H1 (cell line): ENCODE results near the gene KCNH5. TPM values are rescaled to one million over a fixed set of nuclear protein-coding genes. Genes with fewer than 3 reads are reported as not detected.

Experiments
- CTCF ChIA-PET: fragments of 300-600 bp; sonication (Branson Sonifier 250); formaldehyde crosslinking; loops from one replicate; lab custom pipeline; 2021; ENCODE audit not compliant: partially characterized antibody; lab: Charles Lee
- POLR2A ChIA-PET: fragments of 300-600 bp; sonication (Branson Sonifier 250); formaldehyde crosslinking; loops from one replicate; lab custom pipeline; 2021; ENCODE audit warnings: inconsistent platforms; ENCODE audit not compliant: partially characterized antibody; lab: Charles Lee
- DNase-seq, 2 experiments: peaks; one replicate each; pipeline versions ENCODE4 v3.0.0 to v3.0.0-alpha.2; 2010 to 2022; ENCODE audit warnings: low spot score in 2 of 2, low read depth in 1 of 2, mixed read lengths in 1 of 2
- FAIRE-seq: peaks from 2 replicates; lab custom pipeline; 2011; peaks lifted over from hg19 to GRCh38; lab: Jason Lieb, UNC
- H2AFZ ChIP-seq: 2 replicates; pipeline ENCODE4 v1.8.1; 2012; ENCODE audit warnings: low read length, inconsistent platforms
- H2AK5ac ChIP-seq: 2 replicates; pipeline ENCODE4 v1.6.1; 2013; ENCODE audit warnings: low read depth, low read length
- H2BK120ac ChIP-seq: replicated peaks from 2 replicates; pipeline ENCODE3; 2013; ENCODE audit warnings: low read depth, low read length, inconsistent platforms
- H2BK12ac ChIP-seq: 2 replicates; pipeline ENCODE4 v1.6.1; 2013; ENCODE audit warnings: low read depth, low read length
- H2BK15ac ChIP-seq: 2 replicates; pipeline ENCODE4 v1.6.1; 2013; ENCODE audit warnings: low read length
- H2BK20ac ChIP-seq: 2 replicates; pipeline ENCODE4 v1.6.1; 2013; ENCODE audit warnings: low read length
- H2BK5ac ChIP-seq: 2 replicates; pipeline ENCODE4 v1.6.1; 2013; ENCODE audit warnings: low read depth, low read length
- H3K14ac ChIP-seq: 2 replicates; pipeline ENCODE4 v1.6.1; 2013; ENCODE audit warnings: inconsistent platforms; ENCODE audit not compliant: insufficient read length
- H3K18ac ChIP-seq: 2 replicates; pipeline ENCODE4 v1.6.1; 2013; ENCODE audit warnings: low read length; ENCODE audit errors: extremely low read depth
- H3K23ac ChIP-seq: 2 replicates; pipeline ENCODE4 v1.6.1; 2013; ENCODE audit warnings: inconsistent platforms; ENCODE audit not compliant: insufficient read length
- H3K23me2 ChIP-seq: 2 replicates; pipeline ENCODE4 v1.6.1; 2013; ENCODE audit warnings: low read depth, low read length
- H3K27ac ChIP-seq: 2 replicates; pipeline ENCODE4 v1.6.1; 2011; ENCODE audit warnings: low read depth, low read length, inconsistent platforms
- H3K27me3 ChIP-seq, 4 experiments: replicated peaks in 1 of 4; 1 replicate in 1 of 4; 2 replicates in 3 of 4; pipeline versions ENCODE4 v1.6.1 to v1.8.1; 2011 to 2013; ENCODE audit warnings: low read length in 3 of 4, mild to moderate bottlenecking in 3 of 4, inconsistent platforms in 2 of 4, mixed read lengths in 2 of 4, moderate library complexity in 1 of 4; ENCODE audit not compliant: control insufficient read depth in 3 of 4, insufficient read depth in 3 of 4; ENCODE audit errors: extremely low read depth in 1 of 4
- H3K36me3 ChIP-seq, 4 experiments: 2 replicates each; pipeline versions ENCODE4 v1.6.1 to v1.8.1; 2011 to 2013; ENCODE audit warnings: mild to moderate bottlenecking in 4 of 4, low read length in 3 of 4, moderate library complexity in 2 of 4, control low read depth in 1 of 4, inconsistent platforms in 1 of 4; ENCODE audit not compliant: insufficient read depth in 4 of 4, control insufficient read depth in 2 of 4
- H3K4ac ChIP-seq: replicated peaks from 2 replicates; pipeline ENCODE3; 2013; ENCODE audit warnings: low read length, low read depth, mixed read lengths, inconsistent platforms; ENCODE audit not compliant: insufficient read length
- H3K4me1 ChIP-seq, 4 experiments: replicated peaks in 1 of 4; 1 replicate in 1 of 4; 2 replicates in 3 of 4; pipeline versions ENCODE4 v1.6.1 to v1.8.1; 2011 to 2013; ENCODE audit warnings: low read length in 3 of 4, inconsistent platforms in 2 of 4, mixed read lengths in 1 of 4; ENCODE audit not compliant: insufficient read depth in 4 of 4, control insufficient read depth in 3 of 4
- H3K4me2 ChIP-seq, 2 experiments: 2 replicates each; pipeline versions ENCODE4 v1.6.1 to v1.8.1; 2011 to 2013; ENCODE audit warnings: low read depth in 2 of 2, low read length in 2 of 2, control low read depth in 1 of 2, inconsistent platforms in 1 of 2, mild to moderate bottlenecking in 1 of 2; ENCODE audit not compliant: insufficient read depth in 1 of 2
- H3K4me3 ChIP-seq, 4 experiments: fragments of 200-600, 300-600 bp in 1 of 4; sonication (generic), shearing (Covaris generic), sonication (Bioruptor Twin) in 1 of 4; 2 replicates each; pipeline versions ENCODE4 v1.5.1 to v1.8.1; 2011 to 2016; ENCODE audit warnings: low read length in 4 of 4, low read depth in 3 of 4, control low read depth in 2 of 4, inconsistent platforms in 2 of 4, mild to moderate bottlenecking in 2 of 4, mixed read lengths in 1 of 4, moderate library complexity in 1 of 4; ENCODE audit not compliant: insufficient read depth in 2 of 4; ENCODE audit errors: extremely low read depth in 1 of 4
- H3K56ac ChIP-seq: replicated peaks from 2 replicates; pipeline ENCODE3; 2013; ENCODE audit warnings: low read depth, mild to moderate bottlenecking, mixed read lengths, low read length, inconsistent platforms; ENCODE audit not compliant: insufficient read length
- H3K79me1 ChIP-seq: 2 replicates; pipeline ENCODE4 v1.6.1; 2013; ENCODE audit warnings: low read depth, low read length, control low read depth
- H3K79me2 ChIP-seq, 2 experiments: 2 replicates each; pipeline versions ENCODE4 v1.6.1 to v1.8.1; 2012 to 2013; ENCODE audit warnings: low read length in 2 of 2, mild to moderate bottlenecking in 2 of 2, inconsistent platforms in 1 of 2; ENCODE audit not compliant: insufficient read depth in 2 of 2, control insufficient read depth in 1 of 2
- H3K9ac ChIP-seq, 4 experiments: replicated peaks in 1 of 4; 1 replicate in 1 of 4; 2 replicates in 3 of 4; pipeline versions ENCODE4 v1.6.1 to v1.8.1; 2011 to 2013; ENCODE audit warnings: low read depth in 3 of 4, low read length in 3 of 4, control low read depth in 2 of 4, mild to moderate bottlenecking in 2 of 4, moderate library complexity in 2 of 4, inconsistent platforms in 1 of 4; ENCODE audit errors: extremely low read depth in 1 of 4
- H3K9me3 ChIP-seq, 2 experiments: 2 replicates each; pipeline versions ENCODE4 v1.6.1 to v1.8.1; 2012 to 2013; ENCODE audit warnings: mild to moderate bottlenecking in 2 of 2, moderate library complexity in 2 of 2, control low read depth in 1 of 2, inconsistent platforms in 1 of 2, low read depth in 1 of 2, low read length in 1 of 2, mixed read lengths in 1 of 2; ENCODE audit not compliant: insufficient read depth in 2 of 2
- H4K20me1 ChIP-seq, 2 experiments: replicated peaks in 1 of 2; 2 replicates each; pipeline versions ENCODE3 to v1.8.1; 2011 to 2013; ENCODE audit warnings: inconsistent platforms in 2 of 2, low read length in 2 of 2, mild to moderate bottlenecking in 1 of 2; ENCODE audit not compliant: insufficient read depth in 2 of 2, control insufficient read depth in 1 of 2
- H4K5ac ChIP-seq: 2 replicates; pipeline ENCODE4 v1.6.1; 2013; ENCODE audit warnings: low read length, low read depth, mixed read lengths, inconsistent platforms; ENCODE audit not compliant: insufficient read length
- H4K8ac ChIP-seq: 2 replicates; pipeline ENCODE4 v1.8.0; 2013; ENCODE audit warnings: mild to moderate bottlenecking, moderate library complexity, low read length, inconsistent platforms; ENCODE audit not compliant: insufficient read depth; ENCODE audit errors: extremely low read depth
- H4K91ac ChIP-seq: replicated peaks from 2 replicates; pipeline ENCODE3; 2013; ENCODE audit warnings: low read length, mixed read lengths, inconsistent platforms; ENCODE audit not compliant: insufficient read length
- CEBPB ChIP-seq: IDR thresholded peaks from 2 replicates; pipeline ENCODE4 v1.6.1; 2012; ENCODE audit warnings: low read depth, low read length
- KDM4A ChIP-seq: IDR thresholded peaks from one replicate; pipeline ENCODE4 v1.7.1; 2012; ENCODE audit warnings: low read depth, mild to moderate bottlenecking, moderate library complexity, low read length, inconsistent platforms; ENCODE audit not compliant: severe bottlenecking
- POLR2A ChIP-seq, 2 experiments: IDR thresholded peaks; 1 replicate in 1 of 2; 2 replicates in 1 of 2; pipeline ENCODE4 v1.6.1; 2011; ENCODE audit warnings: low read depth in 2 of 2, low read length in 2 of 2, mild to moderate bottlenecking in 2 of 2; ENCODE audit errors: control extremely low read depth in 1 of 2
- SP4 ChIP-seq: IDR thresholded peaks from 2 replicates; pipeline ENCODE4 v1.6.1; 2012; ENCODE audit warnings: low read length, inconsistent platforms
- WGBS, 2 experiments: shearing (Covaris generic) in 1 of 2; methylation state at CpG; one replicate each; pipeline versions ENCODE4 v1.1.6 to v1.1.7; 2013 to 2015; ENCODE audit warnings: low lambda C conversion rate in 2 of 2, mixed read lengths in 2 of 2, inconsistent platforms in 1 of 2, low coverage in 1 of 2, missing lambda C conversion rate in 1 of 2; ENCODE audit not compliant: insufficient replicate concordance in 2 of 2, insufficient coverage in 1 of 2, insufficient read length in 1 of 2; ENCODE audit errors: extremely low coverage in 1 of 2, missing lambda C conversion rate in 1 of 2; 5-methylcytosine and 5-hydroxymethylcytosine counted together
- polyA plus RNA-seq, 7 experiments: library from polyadenylated mRNA; depleted of rRNA in 3 of 7; stranded (reverse) in 5 of 7; unstranded in 2 of 7; fragments of >200 nt in 5 of 7; fragments of 200-250 nt in 2 of 7; gene quantifications; 1 replicate in 5 of 7; 2 replicates in 1 of 7; 4 replicates in 1 of 7; pipeline versions ENCODE4 v1.2.1 to v1.2.3, GENCODE V29; 2011 to 2013; ENCODE audit warnings: missing spikeins in 2 of 7, mixed read lengths in 2 of 7
- total RNA-seq: library from RNA; stranded (reverse); fragmentation: NEBNext Ultra II Directional; extraction: Animal tissue kit (Norgen Biotek cat#: 25700); gene quantifications from 2 replicates; pipeline ENCODE4 v1.2.1, GENCODE V29; 2021
- TF ChIP-seq, protein P1 (sequence below): IDR thresholded peaks from 2 replicates; pipeline ENCODE4 v1.6.1; 2011; ENCODE audit warnings: low read depth, mild to moderate bottlenecking, low read length; ENCODE audit not compliant: insufficient read depth

KCNH5 gene
- total and polyA plus RNA-seq, 2 of the 8 experiments (the other 6 are each of a cell fraction or from before 2014, with no cell fraction given): 0.24 to 0.50 TPM

DNA sequence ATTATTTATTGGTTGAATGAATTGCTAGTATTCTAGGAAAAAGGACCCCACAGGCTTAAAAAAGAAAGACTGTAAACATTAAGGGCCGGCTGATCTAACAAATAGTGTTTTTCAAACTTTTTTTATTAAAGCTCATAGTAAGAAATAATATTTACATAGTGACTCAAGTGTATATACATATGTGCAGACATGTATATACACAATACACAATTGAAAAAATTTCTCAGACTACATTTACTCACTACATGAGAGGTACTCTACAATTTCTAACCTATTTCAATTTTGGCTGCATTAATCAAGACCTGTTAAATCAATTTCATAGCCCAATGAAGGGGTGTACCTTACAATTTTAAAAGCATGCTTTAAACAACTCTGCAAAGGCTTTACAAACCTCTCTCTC, 17.5 kb downstream of the KCNH5 start:
- no peak overlapping the region for H3K18ac ChIP-seq
- no peak overlapping the region for H3K4me2 ChIP-seq
- no peak overlapping the region for H2BK5ac ChIP-seq
- H3K4ac ChIP-seq: no peak overlapping the region
- H2AK5ac ChIP-seq: no peak overlapping the region
- H3K56ac ChIP-seq: no peak overlapping the region
- H4K91ac ChIP-seq: no peak overlapping the region
- H3K4me3 ChIP-seq: no peak overlapping the region
- whole genome bisulfite sequencing, 2 experiments: 95% methylated on average over 1 of the region's 1 CpG; no CpG with 5 or more reads in 1 of the 2 experiments
- H3K4me1 ChIP-seq: no peaks in the 10 kb centered on the region
- FAIRE-seq: no peak
- H2BK15ac ChIP-seq: no peak overlapping the region
- ChIA-PET POLR2A (no interaction called here), CTCF (no interaction called here)
- H2BK12ac ChIP-seq: no peak overlapping the region
- H3K23me2 ChIP-seq: no peaks in the 10 kb centered on the region
- TF ChIP-seq KDM4A (no peak), CEBPB (no peak), POLR2A (IDR thresholded peaks at IDR 0.05; ENCODE audit: control extremely low read depth in 1 of 2, low read depth in 2 of 2, low read length in 2 of 2) (no peak), SP4 (no peak)
- TF ChIP-seq, protein P1, sequence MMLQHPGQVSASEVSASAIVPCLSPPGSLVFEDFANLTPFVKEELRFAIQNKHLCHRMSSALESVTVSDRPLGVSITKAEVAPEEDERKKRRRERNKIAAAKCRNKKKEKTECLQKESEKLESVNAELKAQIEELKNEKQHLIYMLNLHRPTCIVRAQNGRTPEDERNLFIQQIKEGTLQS: no peak
- no peak overlapping the region for H2BK20ac ChIP-seq
- no peaks in the 10 kb centered on the region for H4K20me1 ChIP-seq
- no peak overlapping the region for H2BK120ac ChIP-seq
- no peaks in the 10 kb centered on the region for H3K79me1 ChIP-seq
- H3K9ac ChIP-seq: no peak overlapping the region
- no peak overlapping the region for H3K14ac ChIP-seq
- H4K8ac ChIP-seq: no peak overlapping the region
- no peak for DNase-seq
- H3K23ac ChIP-seq: no peak overlapping the region
- no peak overlapping the region for H2AFZ ChIP-seq
- no peaks in the 10 kb centered on the region for H3K79me2 ChIP-seq
- H3K36me3 ChIP-seq: no peaks in the 10 kb centered on the region
- H4K5ac ChIP-seq: no peak overlapping the region
- no peaks in the 10 kb centered on the region for H3K9me3 ChIP-seq
- H3K27me3 ChIP-seq: no peaks in the 10 kb centered on the region; a peak in 1 of 7 replicates
- no peak overlapping the region for H3K27ac ChIP-seq
